Caco-2 (cell line): ENCODE measurements around the gene USP32. TPM values are rescaled to one million over a fixed set of nuclear protein-coding genes. Genes with fewer than 3 reads are reported as not detected.
A peak's percentile ranks its signal among the peaks of the same experiment; 100 is the strongest.

Source experiments
- BruUV-seq: library from RNA; stranded (reverse); fragments of 400-500 nt; replicated peaks from 2 replicates; lab custom pipeline; 2021; lab: Mats Ljungman, UMichigan
- CTCF ChIA-PET: fragments of 300-600 bp; sonication (Branson Sonifier 250); formaldehyde crosslinking; loops from one replicate; lab custom pipeline; 2022; ENCODE audit warnings: antibody characterized with exemption; lab: Charles Lee
- POLR2A ChIA-PET: fragments of 300-600 bp; sonication (Branson Sonifier 250); formaldehyde crosslinking; loops from one replicate; lab custom pipeline; 2022; ENCODE audit warnings: antibody characterized with exemption; lab: Charles Lee
- DNase-seq, 2 experiments: peaks; one replicate each; pipeline versions ENCODE4 v3.0.0 to v3.0.0-alpha.2; 2020 to 2022
- H3K27me3 ChIP-seq: replicated peaks from 2 replicates; pipeline ENCODE4 v1.6.0; 2011; ENCODE audit warnings: low read length; ENCODE audit not compliant: control insufficient read depth, insufficient read depth
- H3K36me3 ChIP-seq: 2 replicates; pipeline ENCODE4 v1.5.1; 2011; ENCODE audit warnings: low read length; ENCODE audit not compliant: control insufficient read depth, insufficient read depth
- H3K4me1 ChIP-seq: fragments of 250-450 bp; sonication (Bioruptor Pico); 2 replicates; pipeline ENCODE4 v1.5.1; 2020; ENCODE audit warnings: mild to moderate bottlenecking
- H3K4me3 ChIP-seq: 2 replicates; pipeline ENCODE4 v1.5.1; 2011; ENCODE audit warnings: low read depth, mild to moderate bottlenecking, control low read depth, low read length
- H3K9me3 ChIP-seq: fragments of 250-450 bp; sonication (Bioruptor Pico); 2 replicates; pipeline ENCODE4 v1.5.1; 2020; ENCODE audit warnings: mild to moderate bottlenecking, moderate library complexity
- H3K27ac Mint-ChIP-seq: one replicate; pipeline ENCODE4 v1.8.0; 2022; ENCODE audit warnings: mixed read lengths; ENCODE audit not compliant: unreplicated experiment
- H3K27me3 Mint-ChIP-seq: one replicate; pipeline ENCODE4 v1.8.0; 2022; ENCODE audit warnings: mixed read lengths; ENCODE audit not compliant: insufficient read depth, unreplicated experiment
- H3K36me3 Mint-ChIP-seq: one replicate; pipeline ENCODE4 v1.8.0; 2022; ENCODE audit warnings: mild to moderate bottlenecking, mixed read lengths; ENCODE audit not compliant: insufficient read depth, unreplicated experiment
- H3K4me1 Mint-ChIP-seq: one replicate; pipeline ENCODE4 v1.8.0; 2022; ENCODE audit warnings: low read depth, mixed read lengths; ENCODE audit not compliant: unreplicated experiment
- H3K4me3 Mint-ChIP-seq: one replicate; pipeline ENCODE4 v1.8.0; 2022; ENCODE audit warnings: mild to moderate bottlenecking, moderate library complexity, mixed read lengths; ENCODE audit not compliant: unreplicated experiment
- H3K9me3 Mint-ChIP-seq: one replicate; pipeline ENCODE4 v1.8.0; 2022; ENCODE audit warnings: mixed read lengths; ENCODE audit not compliant: unreplicated experiment
- CTCF ChIP-seq, 2 experiments: fragments of 200-600 bp in 1 of 2; IDR thresholded peaks; 1 replicate in 1 of 2; 2 replicates in 1 of 2; pipeline versions ENCODE4 v1.5.1 to v1.8.0; 2011 to 2022; ENCODE audit warnings: antibody characterized with exemption in 1 of 2, control low read depth in 1 of 2, inconsistent platforms in 1 of 2, low read depth in 1 of 2, low read length in 1 of 2, mild to moderate bottlenecking in 1 of 2, moderate library complexity in 1 of 2; ENCODE audit not compliant: insufficient read depth in 1 of 2, severe bottlenecking in 1 of 2, unreplicated experiment in 1 of 2
- intact Hi-C: fragments of 100-400 bp; cut with micrococcal nuclease; formaldehyde crosslinking; loops from one replicate; pipeline ENCODE4 v1.10.0; 2022; ENCODE audit not compliant: unreplicated experiment
- total RNA-seq: library from RNA; stranded (reverse); gene quantifications from 2 replicates; pipeline ENCODE4 v1.2.3, GENCODE V29; 2022

USP32 gene
- total RNA-seq, 1 experiment from 2014 or later, result 53.3 TPM

GRCh38 chr17:60141111-60142018 lies 250.6 kb downstream of the USP32 start:
- no TSS peak for BruUV-seq
- H3K27me3 ChIP-seq, result no peaks in the 10 kb centered on the region
- H3K27me3 Mint-ChIP-seq, result no peaks in the 10 kb centered on the region
- H3K4me3 ChIP-seq, result no peak overlapping the region
- intact Hi-C loops, result no loop called here
- no peaks in the 10 kb centered on the region for H3K9me3 Mint-ChIP-seq
- peak overlapping the region; percentile 73 for H3K4me3 Mint-ChIP-seq
- ChIA-PET CTCF (interaction anchor here (0.6 to 1.9 kb wide), 9 partner anchors 9 to 208 kb away, joined by 3 to 8 read pairs (median 3); no protein-coding TSS in a partner anchor), POLR2A (no interaction called here)
- H3K4me1 Mint-ChIP-seq, result peaks cover 39% of the 10 kb centered on the region
- peak overlapping the region; percentile 46 for H3K27ac Mint-ChIP-seq
- H3K36me3 Mint-ChIP-seq, result no peaks in the 10 kb centered on the region
- no peaks in the 10 kb centered on the region for H3K36me3 ChIP-seq
- H3K9me3 ChIP-seq, result no peaks in the 10 kb centered on the region
- TF ChIP-seq CTCF (IDR thresholded peaks at IDR 0.05; ENCODE audit: insufficient read depth in 1 of 2, low read depth in 1 of 2, low read length in 1 of 2, severe bottlenecking in 1 of 2, unreplicated experiment in 1 of 2), result no peak
- DNase-seq, result peak in 1 of 2 experiments; percentile 26
- H3K4me1 ChIP-seq, result peaks cover 22% of the 10 kb centered on the region

- intact Hi-C loops, result no loop called here
- H3K36me3 ChIP-seq, result no peaks in the 10 kb centered on the region
- ChIA-PET POLR2A (no interaction called here), CTCF (interaction anchor here (1.0 to 1.9 kb wide), 3 partner anchors 32 to 92 kb away, joined by 3 to 8 read pairs (median 3); no protein-coding TSS in a partner anchor)
- DNase-seq, result peak; percentile 75 to 91
- peak; percentile 56 to 85 for TF ChIP-seq CTCF (IDR thresholded peaks at IDR 0.05; ENCODE audit: insufficient read depth in 1 of 2, low read depth in 1 of 2, low read length in 1 of 2, severe bottlenecking in 1 of 2, unreplicated experiment in 1 of 2)
- no peaks in the 10 kb centered on the region for H3K36me3 Mint-ChIP-seq
- BruUV-seq, result no TSS peak
- H3K27ac Mint-ChIP-seq, result no peak overlapping the region
- H3K4me1 ChIP-seq, result peaks cover 15% of the 10 kb centered on the region
- H3K4me1 Mint-ChIP-seq, result peaks cover 28% of the 10 kb centered on the region
- H3K4me3 Mint-ChIP-seq, result peak overlapping the region; percentile 32
- H3K27me3 Mint-ChIP-seq, result no peaks in the 10 kb centered on the region
- no peaks in the 10 kb centered on the region for H3K27me3 ChIP-seq
- no peaks in the 10 kb centered on the region for H3K9me3 Mint-ChIP-seq
- no peak overlapping the region for H3K4me3 ChIP-seq
- no peaks in the 10 kb centered on the region for H3K9me3 ChIP-seq
Observed at GRCh38 chr17:60139438-60140285, 252.3 kb downstream of the USP32 start.
